SK-N-SH treated with all-trans-retinoic acid at 6 μM for 48 hours (cell line): Measurements from ENCODE around the gene TEX28.
"Not testable (repeated sequence)": the region's sequence is repeated elsewhere in the genome, so short reads cannot be mapped to it uniquely, and the experiment has no call there.

ENCODE experiments used
- ATAC-seq: fragments of 200-7000 bp; cut with Tn5 transposase; 3 replicates; pipeline ENCODE4 v1.9.1; 2020; ENCODE audit warnings: mild to moderate bottlenecking, moderate library complexity

Gene TEX28

DNA sequence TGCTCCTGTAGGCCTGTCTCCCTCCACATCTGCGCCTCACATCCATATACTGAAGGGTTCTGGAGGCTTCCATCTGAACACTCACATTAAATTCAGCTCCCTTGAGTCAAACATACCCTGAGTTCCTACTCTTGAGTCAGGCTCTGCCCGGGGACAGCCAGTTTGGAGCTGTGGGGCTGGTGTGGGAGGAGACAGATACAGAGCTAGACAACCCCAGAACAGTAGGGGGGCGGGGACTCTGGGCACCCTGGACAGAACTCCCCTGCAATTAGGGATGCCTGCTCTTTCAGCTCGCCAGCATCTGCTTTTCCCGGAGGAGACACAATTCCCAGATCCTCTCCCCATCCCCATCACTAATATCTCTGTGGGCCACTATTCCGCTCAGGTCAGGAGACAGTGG is 69.6 kb downstream of the TEX28 start:
- ATAC-seq = not testable (repeated sequence)
